ENCODE measurements around the gene ASIC4. TPM values are rescaled to one million over a fixed set of nuclear protein-coding genes. Genes with fewer than 3 reads are reported as not detected.
A peak's percentile ranks its signal among the peaks of the same experiment; 100 is the strongest.

The ASIC4 gene
- total RNA-seq, 1 donor from 2014 or later: 0.26 TPM

- H3K9me3 ChIP-seq (ENCODE audit: low read depth): no peaks in the 10 kb centered on the region
- Mint-ChIP-seq H3K27me3 (ENCODE audit: insufficient read depth, low read depth) (peaks cover 10% of the 10 kb centered on the region), H3K27ac (peak overlapping the region; percentile 50), H3K4me3 (no peak overlapping the region), H3K9me3 (peaks cover 2% of the 10 kb centered on the region), H3K4me1 (peaks cover 11% of the 10 kb centered on the region), H3K36me3 (no peaks in the 10 kb centered on the region)
- no peak for DNase-seq (ENCODE audit: low spot score)
- no peaks in the 10 kb centered on the region for H3K27me3 ChIP-seq
- H3K79me2 ChIP-seq (ENCODE audit: low read depth): no peaks in the 10 kb centered on the region
- H3K27ac ChIP-seq: no peak overlapping the region
- H3K9ac ChIP-seq: no peak overlapping the region
- no peak for TF ChIP-seq EZH2 (IDR thresholded peaks at IDR 0.05)
- no peak for TF ChIP-seq EZH2phosphoT487 (IDR thresholded peaks at IDR 0.05)
- no peak for TF ChIP-seq CTCF (IDR thresholded peaks at IDR 0.05)
- no peak overlapping the region for H2AFZ ChIP-seq (replicated peaks)
- no peak overlapping the region for H3K4me2 ChIP-seq
- no peaks in the 10 kb centered on the region for H3K36me3 ChIP-seq
- no peaks in the 10 kb centered on the region for H4K20me1 ChIP-seq (ENCODE audit: low read depth)
- H3K4me1 ChIP-seq: no peaks in the 10 kb centered on the region
- H3K4me3 ChIP-seq: no peak overlapping the region
- H3F3A ChIP-seq (ENCODE audit: low read depth): no peaks in the 10 kb centered on the region
These were observed 43.9 kb upstream of the ASIC4 start for GRCh38 chr2:219470429-219470828.

- no peak overlapping the region for H3K27ac Mint-ChIP-seq
- Histone ChIP-seq H3K4me2 (no peak overlapping the region), H3K4me3 (no peak overlapping the region), H2AFZ (replicated peaks) (no peak overlapping the region), H3K4me1 (peaks cover 4% of the 10 kb centered on the region), H3K36me3 (no peaks in the 10 kb centered on the region), H3K9me3 (ENCODE audit: low read depth) (no peaks in the 10 kb centered on the region), H3K27me3 (no peaks in the 10 kb centered on the region), H3F3A (ENCODE audit: low read depth) (no peaks in the 10 kb centered on the region), H3K27ac (no peak overlapping the region), H4K20me1 (ENCODE audit: low read depth) (no peaks in the 10 kb centered on the region), H3K9ac (no peak overlapping the region), H3K79me2 (ENCODE audit: low read depth) (no peaks in the 10 kb centered on the region)
- H3K9me3 Mint-ChIP-seq: peaks cover 2% of the 10 kb centered on the region
- no peaks in the 10 kb centered on the region for H3K36me3 Mint-ChIP-seq
- TF ChIP-seq EZH2 (IDR thresholded peaks at IDR 0.05) (no peak), CTCF (IDR thresholded peaks at IDR 0.05) (no peak), EZH2phosphoT487 (IDR thresholded peaks at IDR 0.05) (no peak)
- no peak overlapping the region for H3K4me3 Mint-ChIP-seq
- H3K27me3 Mint-ChIP-seq (ENCODE audit: insufficient read depth, low read depth): peaks cover 9% of the 10 kb centered on the region
- H3K4me1 Mint-ChIP-seq: peaks cover 20% of the 10 kb centered on the region
- no peak for DNase-seq (ENCODE audit: low spot score)
These were observed 42.6 kb upstream of the ASIC4 start for GRCh38 chr2:219471476-219472371.

GRCh38 chr2:219472629-219473187 lies 41.6 kb upstream of the ASIC4 start:
- H3K9me3 ChIP-seq (ENCODE audit: low read depth): no peaks in the 10 kb centered on the region
- no peak for DNase-seq (ENCODE audit: low spot score)
- H3K27me3 ChIP-seq: no peaks in the 10 kb centered on the region
- no peaks in the 10 kb centered on the region for H4K20me1 ChIP-seq (ENCODE audit: low read depth)
- no peak overlapping the region for H3K9ac ChIP-seq
- no peak overlapping the region for H3K27ac ChIP-seq
- no peak overlapping the region for H3K4me2 ChIP-seq
- no peaks in the 10 kb centered on the region for H3F3A ChIP-seq (ENCODE audit: low read depth)
- H3K4me1 ChIP-seq: peaks cover 5% of the 10 kb centered on the region
- no peaks in the 10 kb centered on the region for H3K36me3 Mint-ChIP-seq
- H3K4me1 Mint-ChIP-seq: peaks cover 25% of the 10 kb centered on the region
- H3K27ac Mint-ChIP-seq: no peak overlapping the region
- no peaks in the 10 kb centered on the region for H3K79me2 ChIP-seq (ENCODE audit: low read depth)
- no peak overlapping the region for H2AFZ ChIP-seq (replicated peaks)
- no peak overlapping the region for H3K4me3 Mint-ChIP-seq
- peaks cover 9% of the 10 kb centered on the region for H3K27me3 Mint-ChIP-seq (ENCODE audit: insufficient read depth, low read depth)
- no peak overlapping the region for H3K4me3 ChIP-seq
- H3K9me3 Mint-ChIP-seq: peaks cover 2% of the 10 kb centered on the region
- TF ChIP-seq CTCF (IDR thresholded peaks at IDR 0.05) (no peak), EZH2 (IDR thresholded peaks at IDR 0.05) (no peak), EZH2phosphoT487 (IDR thresholded peaks at IDR 0.05) (no peak)
- no peaks in the 10 kb centered on the region for H3K36me3 ChIP-seq

Data from neural progenitor cell (in vitro differentiated cells).